ENCODE results near the gene NTM.
A peak's percentile ranks its signal among the peaks of the same experiment; 100 is the strongest.

NTM gene

DNA sequence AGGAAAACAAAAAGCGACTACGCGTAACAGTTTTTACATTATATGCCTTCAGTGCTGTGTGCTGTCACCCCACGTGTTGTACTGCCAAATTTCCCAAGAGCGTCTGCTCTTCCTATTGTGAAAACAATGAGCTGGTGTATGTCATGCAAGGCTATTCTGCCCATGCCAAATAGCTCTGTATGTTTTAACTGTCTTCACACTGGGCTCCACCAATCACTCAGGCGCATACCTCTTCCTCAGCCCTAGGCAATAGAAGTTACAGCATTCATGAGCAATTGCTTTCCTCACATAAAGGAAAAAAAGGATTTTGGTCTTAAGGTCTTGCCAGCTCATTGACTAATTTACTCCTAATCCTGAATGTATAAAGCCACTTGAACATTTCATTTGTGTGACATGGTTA is 606.8 kb downstream of the NTM start:
- Histone ChIP-seq H3K36me3 (replicated peaks in 1 of 2; ENCODE audit: control insufficient read depth in 2 of 2, insufficient read depth in 2 of 2, low read length in 2 of 2) (no peaks in the 10 kb centered on the region), H3K4ac (ENCODE audit: low read length) (no peak overlapping the region), H2AK5ac (ENCODE audit: low read depth, low read length) (no peak overlapping the region), H3K4me3 (ENCODE audit: low read length in 2 of 2) (no peak overlapping the region), H2AFZ (ENCODE audit: low read length) (no peak overlapping the region), H2BK120ac (ENCODE audit: low read depth, low read length) (no peak overlapping the region), H3K14ac (ENCODE audit: low read length) (no peak overlapping the region), H2BK15ac (ENCODE audit: low read length) (no peak overlapping the region), H4K8ac (ENCODE audit: low read depth, low read length) (no peak overlapping the region), H3K18ac (ENCODE audit: low read length) (no peak overlapping the region), H3K4me2 (ENCODE audit: insufficient read depth, low read length, poor library complexity, severe bottlenecking) (no peak overlapping the region), H3K9ac (ENCODE audit: low read depth, low read length, poor library complexity) (no peak overlapping the region), H3K4me1 (ENCODE audit: control insufficient read depth in 2 of 2, insufficient read depth in 1 of 2, low read depth in 1 of 2, low read length in 2 of 2) (peaks cover under 1 to 17% of the 10 kb centered on the region in 2 donors), H3K9me3 (replicated peaks in 1 of 2; ENCODE audit: control insufficient read depth in 2 of 2, insufficient read depth in 1 of 2, low read depth in 1 of 2, low read length in 2 of 2) (no peaks in the 10 kb centered on the region), H3K23ac (ENCODE audit: low read depth, low read length, poor library complexity) (no peak overlapping the region), H4K91ac (ENCODE audit: low read depth, low read length, poor library complexity) (no peak overlapping the region), H3K27me3 (ENCODE audit: control insufficient read depth in 3 of 3, insufficient read depth in 3 of 3, low read depth in 1 of 3, low read length in 3 of 3) (no peaks in the 10 kb centered on the region), H3K79me1 (ENCODE audit: low read depth, low read length) (no peaks in the 10 kb centered on the region), H2BK5ac (ENCODE audit: low read length) (no peak overlapping the region), H2BK12ac (ENCODE audit: low read length) (no peak overlapping the region), H3K27ac (replicated peaks; ENCODE audit: low read length) (no peak overlapping the region)
- no CpG with 5 or more reads among the region's 6 CpGs for WGBS, 2 donors (ENCODE audit: extremely low coverage in 2 of 2, insufficient read length in 2 of 2, insufficient replicate concordance in 1 of 2)
- no peak for DNase-seq (ENCODE audit: low spot score)

DNA sequence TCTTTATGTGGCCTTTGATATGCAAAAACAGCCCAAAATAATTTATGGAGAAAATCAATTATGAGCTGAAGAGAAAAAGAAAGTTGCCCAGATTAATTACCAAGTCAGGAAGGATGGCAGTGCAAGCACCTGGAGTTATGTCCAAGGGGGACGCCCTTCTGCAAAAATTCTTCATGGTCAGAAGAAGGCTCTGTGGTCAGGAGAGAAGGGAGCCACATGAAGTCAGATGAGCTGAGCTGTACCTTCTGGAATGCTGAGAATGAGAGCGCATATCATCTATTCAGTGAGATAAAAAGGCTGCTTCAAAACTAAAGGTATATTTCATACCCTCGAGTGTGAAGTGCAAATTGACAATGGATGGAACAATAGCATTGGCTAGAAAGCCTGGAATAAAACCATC is 607.4 kb downstream of the NTM start:
- Histone ChIP-seq H3K23ac (ENCODE audit: low read depth, low read length, poor library complexity) (no peak overlapping the region), H3K4me3 (ENCODE audit: low read length in 2 of 2) (no peak overlapping the region), H3K27me3 (ENCODE audit: control insufficient read depth in 3 of 3, insufficient read depth in 3 of 3, low read depth in 1 of 3, low read length in 3 of 3) (no peaks in the 10 kb centered on the region), H4K8ac (ENCODE audit: low read depth, low read length) (no peak overlapping the region), H3K36me3 (replicated peaks in 1 of 2; ENCODE audit: control insufficient read depth in 2 of 2, insufficient read depth in 2 of 2, low read length in 2 of 2) (no peaks in the 10 kb centered on the region), H3K18ac (ENCODE audit: low read length) (no peak overlapping the region), H3K4ac (ENCODE audit: low read length) (no peak overlapping the region), H3K27ac (replicated peaks; ENCODE audit: low read length) (peak overlapping the region; percentile 17), H2AK5ac (ENCODE audit: low read depth, low read length) (no peak overlapping the region), H3K14ac (ENCODE audit: low read length) (no peak overlapping the region), H3K4me2 (ENCODE audit: insufficient read depth, low read length, poor library complexity, severe bottlenecking) (no peak overlapping the region), H3K9ac (ENCODE audit: low read depth, low read length, poor library complexity) (no peak overlapping the region), H3K9me3 (replicated peaks in 1 of 2; ENCODE audit: control insufficient read depth in 2 of 2, insufficient read depth in 1 of 2, low read depth in 1 of 2, low read length in 2 of 2) (no peaks in the 10 kb centered on the region), H2BK12ac (ENCODE audit: low read length) (no peak overlapping the region), H2BK15ac (ENCODE audit: low read length) (no peak overlapping the region), H3K79me1 (ENCODE audit: low read depth, low read length) (no peaks in the 10 kb centered on the region), H2BK5ac (ENCODE audit: low read length) (no peak overlapping the region), H2BK120ac (ENCODE audit: low read depth, low read length) (no peak overlapping the region), H2AFZ (ENCODE audit: low read length) (no peak overlapping the region), H4K91ac (ENCODE audit: low read depth, low read length, poor library complexity) (no peak overlapping the region), H3K4me1 (ENCODE audit: control insufficient read depth in 2 of 2, insufficient read depth in 1 of 2, low read depth in 1 of 2, low read length in 2 of 2) (peaks cover 1 to 18% of the 10 kb centered on the region in 2 donors)
- DNase-seq (ENCODE audit: low spot score): no peak
- WGBS, 2 donors (ENCODE audit: extremely low coverage in 2 of 2, insufficient read length in 2 of 2, insufficient replicate concordance in 1 of 2): no CpG with 5 or more reads among the region's 3 CpGs

DNA sequence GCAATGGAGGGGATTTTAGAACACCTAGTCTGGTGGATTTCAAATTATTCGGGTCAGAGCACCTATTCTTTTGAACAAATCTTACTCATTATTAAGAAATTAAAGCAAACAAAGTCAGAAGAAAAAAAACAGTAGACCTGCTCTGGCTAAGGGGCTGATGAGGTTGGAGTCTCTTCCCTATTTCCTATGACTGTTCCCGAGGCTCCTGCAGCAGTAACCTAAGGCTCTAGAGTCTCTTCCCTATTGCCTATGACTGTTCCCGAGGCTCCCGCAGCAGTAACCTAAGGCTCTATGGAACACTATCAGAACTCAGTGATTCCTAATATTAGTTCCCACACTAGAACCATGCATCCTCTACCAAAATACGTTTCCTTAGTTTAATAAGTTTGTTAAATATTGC is 607.9 kb downstream of the NTM start:
- H3K36me3 ChIP-seq (replicated peaks in 1 of 2; ENCODE audit: control insufficient read depth in 2 of 2, insufficient read depth in 2 of 2, low read length in 2 of 2): no peaks in the 10 kb centered on the region
- no peak overlapping the region for H3K23ac ChIP-seq (ENCODE audit: low read depth, low read length, poor library complexity)
- no peak overlapping the region for H3K4ac ChIP-seq (ENCODE audit: low read length)

DNA sequence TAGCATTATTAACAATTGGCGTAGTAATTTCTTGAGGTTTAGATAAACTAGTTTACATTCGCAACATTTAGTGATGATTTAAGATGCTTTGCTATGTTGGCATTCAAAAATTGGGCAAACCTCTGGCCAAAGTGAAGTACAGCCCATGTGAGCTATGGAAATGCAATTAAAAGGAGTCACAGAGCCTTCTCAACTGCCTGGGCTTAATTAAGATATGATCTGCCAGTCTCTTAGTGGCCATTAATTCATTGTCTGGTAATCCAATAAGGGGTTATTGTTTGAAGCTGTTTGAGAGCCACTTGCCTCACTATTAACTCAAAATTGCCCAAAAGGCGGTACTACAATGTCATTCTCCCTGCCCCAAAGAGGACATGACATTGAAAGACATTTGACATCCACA is 608.9 kb downstream of the NTM start:
- H2BK120ac ChIP-seq (ENCODE audit: low read depth, low read length): no peak overlapping the region
- H2AK5ac ChIP-seq (ENCODE audit: low read depth, low read length): no peak overlapping the region
- H2BK12ac ChIP-seq (ENCODE audit: low read length): no peak overlapping the region
- no peak overlapping the region for H3K4me2 ChIP-seq (ENCODE audit: insufficient read depth, low read length, poor library complexity, severe bottlenecking)
- H3K9me3 ChIP-seq (replicated peaks in 1 of 2; ENCODE audit: control insufficient read depth in 2 of 2, insufficient read depth in 1 of 2, low read depth in 1 of 2, low read length in 2 of 2): no peaks in the 10 kb centered on the region
- no CpG with 5 or more reads among the region's 3 CpGs for WGBS, 2 donors (ENCODE audit: extremely low coverage in 2 of 2, insufficient read length in 2 of 2, insufficient replicate concordance in 1 of 2)
- H3K4me1 ChIP-seq (ENCODE audit: control insufficient read depth in 2 of 2, insufficient read depth in 1 of 2, low read depth in 1 of 2, low read length in 2 of 2): peaks cover 1 to 17% of the 10 kb centered on the region in 2 donors
- no peak overlapping the region for H3K4ac ChIP-seq (ENCODE audit: low read length)
- H3K9ac ChIP-seq (ENCODE audit: low read depth, low read length, poor library complexity): no peak overlapping the region
- H3K14ac ChIP-seq (ENCODE audit: low read length): no peak overlapping the region
- no peaks in the 10 kb centered on the region for H3K36me3 ChIP-seq (replicated peaks in 1 of 2; ENCODE audit: control insufficient read depth in 2 of 2, insufficient read depth in 2 of 2, low read length in 2 of 2)
- H3K27me3 ChIP-seq (ENCODE audit: control insufficient read depth in 3 of 3, insufficient read depth in 3 of 3, low read depth in 1 of 3, low read length in 3 of 3): no peaks in the 10 kb centered on the region
- H2BK5ac ChIP-seq (ENCODE audit: low read length): no peak overlapping the region
- H3K18ac ChIP-seq (ENCODE audit: low read length): no peak overlapping the region
- no peak overlapping the region for H4K8ac ChIP-seq (ENCODE audit: low read depth, low read length)
- no peak overlapping the region for H3K4me3 ChIP-seq (ENCODE audit: low read length in 2 of 2)
- no peak overlapping the region for H3K23ac ChIP-seq (ENCODE audit: low read depth, low read length, poor library complexity)
- H4K91ac ChIP-seq (ENCODE audit: low read depth, low read length, poor library complexity): no peak overlapping the region
- no peak for DNase-seq (ENCODE audit: low spot score)
- H3K27ac ChIP-seq (replicated peaks; ENCODE audit: low read length): no peak overlapping the region
- H2BK15ac ChIP-seq (ENCODE audit: low read length): no peak overlapping the region
- H2AFZ ChIP-seq (ENCODE audit: low read length): no peak overlapping the region
- no peaks in the 10 kb centered on the region for H3K79me1 ChIP-seq (ENCODE audit: low read depth, low read length)

More for the DNA sequence above, 607.9 kb downstream of the NTM start:
- no peak overlapping the region for H3K18ac ChIP-seq (ENCODE audit: low read length)
- no peak overlapping the region for H3K14ac ChIP-seq (ENCODE audit: low read length)
- no peak overlapping the region for H2BK5ac ChIP-seq (ENCODE audit: low read length)
- H4K8ac ChIP-seq (ENCODE audit: low read depth, low read length): no peak overlapping the region
- H3K9me3 ChIP-seq (replicated peaks in 1 of 2; ENCODE audit: control insufficient read depth in 2 of 2, insufficient read depth in 1 of 2, low read depth in 1 of 2, low read length in 2 of 2): no peaks in the 10 kb centered on the region
- H3K27me3 ChIP-seq (ENCODE audit: control insufficient read depth in 3 of 3, insufficient read depth in 3 of 3, low read depth in 1 of 3, low read length in 3 of 3): no peaks in the 10 kb centered on the region
- no peak overlapping the region for H2BK15ac ChIP-seq (ENCODE audit: low read length)
- H3K9ac ChIP-seq (ENCODE audit: low read depth, low read length, poor library complexity): no peak overlapping the region
- no peak overlapping the region for H2AFZ ChIP-seq (ENCODE audit: low read length)
- no peak overlapping the region for H4K91ac ChIP-seq (ENCODE audit: low read depth, low read length, poor library complexity)
- H3K4me3 ChIP-seq (ENCODE audit: low read length in 2 of 2): no peak overlapping the region
- DNase-seq (ENCODE audit: low spot score): no peak
- no peak overlapping the region for H2AK5ac ChIP-seq (ENCODE audit: low read depth, low read length)
- H3K79me1 ChIP-seq (ENCODE audit: low read depth, low read length): no peaks in the 10 kb centered on the region
- no peak overlapping the region for H3K27ac ChIP-seq (replicated peaks; ENCODE audit: low read length)
- no CpG with 5 or more reads among the region's 5 CpGs for WGBS, 2 donors (ENCODE audit: extremely low coverage in 2 of 2, insufficient read length in 2 of 2, insufficient replicate concordance in 1 of 2)
- H2BK120ac ChIP-seq (ENCODE audit: low read depth, low read length): no peak overlapping the region
- H3K4me1 ChIP-seq (ENCODE audit: control insufficient read depth in 2 of 2, insufficient read depth in 1 of 2, low read depth in 1 of 2, low read length in 2 of 2): peaks cover 1 to 17% of the 10 kb centered on the region in 2 donors
- H2BK12ac ChIP-seq (ENCODE audit: low read length): no peak overlapping the region
- H3K4me2 ChIP-seq (ENCODE audit: insufficient read depth, low read length, poor library complexity, severe bottlenecking): no peak overlapping the region

Measured in neuronal stem cell (in vitro differentiated cells).